ENCODE data around the gene POLR3B. TPM values are rescaled to one million over a fixed set of nuclear protein-coding genes. Genes with fewer than 3 reads are reported as not detected.

The POLR3B gene
- total RNA-seq, 1 experiment from 2014 or later = 14.3 TPM

- Histone ChIP-seq H3K4me3 (no peak overlapping the region), H3K36me3 (no peaks in the 10 kb centered on the region), H3K27me3 (replicated peaks) (no peaks in the 10 kb centered on the region), H3K27ac (no peak overlapping the region), H3K4me1 (replicated peaks) (no peaks in the 10 kb centered on the region), H3K9me3 (replicated peaks) (no peaks in the 10 kb centered on the region)
- no peak for DNase-seq (ENCODE audit: low read depth in 1 of 2, low spot score in 2 of 2)
These were observed 28.1 kb upstream of the POLR3B start for GRCh38 chr12:106329231-106329982.

GRCh38 chr12:106331599-106331998, 25.9 kb upstream of the POLR3B start:
- no peaks in the 10 kb centered on the region for H3K36me3 ChIP-seq
- H3K27me3 ChIP-seq (replicated peaks) = no peaks in the 10 kb centered on the region
- no peak overlapping the region for H3K27ac ChIP-seq
- no peak for DNase-seq (ENCODE audit: low read depth in 1 of 2, low spot score in 2 of 2)
- no peak overlapping the region for H3K4me3 ChIP-seq
- no peaks in the 10 kb centered on the region for H3K4me1 ChIP-seq (replicated peaks)
- no peaks in the 10 kb centered on the region for H3K9me3 ChIP-seq (replicated peaks)

GRCh38 chr12:106332536-106332935, 25.0 kb upstream of the POLR3B start:
- H3K9me3 ChIP-seq (replicated peaks) = no peaks in the 10 kb centered on the region
- DNase-seq (ENCODE audit: low read depth in 1 of 2, low spot score in 2 of 2) = no peak
- no peaks in the 10 kb centered on the region for H3K36me3 ChIP-seq
- no peaks in the 10 kb centered on the region for H3K4me1 ChIP-seq (replicated peaks)
- no peaks in the 10 kb centered on the region for H3K27me3 ChIP-seq (replicated peaks)
- no peak overlapping the region for H3K4me3 ChIP-seq
- no peak overlapping the region for H3K27ac ChIP-seq

GRCh38 chr12:106333010-106333409, 24.5 kb upstream of the POLR3B start:
- no peak for DNase-seq (ENCODE audit: low read depth in 1 of 2, low spot score in 2 of 2)
- no peaks in the 10 kb centered on the region for H3K36me3 ChIP-seq
- no peak overlapping the region for H3K4me3 ChIP-seq
- no peaks in the 10 kb centered on the region for H3K4me1 ChIP-seq (replicated peaks)
- H3K9me3 ChIP-seq (replicated peaks) = no peaks in the 10 kb centered on the region
- H3K27me3 ChIP-seq (replicated peaks) = no peaks in the 10 kb centered on the region
- H3K27ac ChIP-seq = no peak overlapping the region

- no peaks in the 10 kb centered on the region for H3K36me3 ChIP-seq
- no peak for DNase-seq (ENCODE audit: low read depth in 1 of 2, low spot score in 2 of 2)
- no peak overlapping the region for H3K27ac ChIP-seq
- H3K27me3 ChIP-seq (replicated peaks) = no peaks in the 10 kb centered on the region
- H3K4me3 ChIP-seq = no peak overlapping the region
- H3K9me3 ChIP-seq (replicated peaks) = no peaks in the 10 kb centered on the region
- no peaks in the 10 kb centered on the region for H3K4me1 ChIP-seq (replicated peaks)
These were observed 23.8 kb upstream of the POLR3B start for GRCh38 chr12:106333756-106334155.

GRCh38 chr12:106341086-106341877, 16.3 kb upstream of the POLR3B start:
- Histone ChIP-seq H3K27me3 (replicated peaks) (no peaks in the 10 kb centered on the region), H3K9me3 (replicated peaks) (no peaks in the 10 kb centered on the region), H3K36me3 (no peaks in the 10 kb centered on the region), H3K4me3 (no peak overlapping the region), H3K4me1 (replicated peaks) (peaks cover 8% of the 10 kb centered on the region), H3K27ac (no peak overlapping the region)
- DNase-seq (ENCODE audit: low read depth in 1 of 2, low spot score in 2 of 2) = no peak

- no peaks in the 10 kb centered on the region for H3K27me3 ChIP-seq (replicated peaks)
- H3K27ac ChIP-seq = peak overlapping the region; percentile 6; the same call in 1 of the 2 replicates
- H3K9me3 ChIP-seq (replicated peaks) = no peaks in the 10 kb centered on the region
- peaks cover 8% of the 10 kb centered on the region for H3K4me1 ChIP-seq (replicated peaks)
- no peak overlapping the region for H3K4me3 ChIP-seq
- DNase-seq (ENCODE audit: low read depth in 1 of 2, low spot score in 2 of 2) = peak; percentile 45 to 48
- no peaks in the 10 kb centered on the region for H3K36me3 ChIP-seq
These were observed 14.9 kb upstream of the POLR3B start for GRCh38 chr12:106342397-106343213.

- H3K27ac ChIP-seq = peak overlapping the region; percentile 6; the same call in 1 of the 2 replicates
- no peaks in the 10 kb centered on the region for H3K36me3 ChIP-seq
- no peak overlapping the region for H3K4me3 ChIP-seq
These were observed 14.4 kb upstream of the POLR3B start for GRCh38 chr12:106343214-106343528.

GRCh38 chr12:106344131-106344530, 13.4 kb upstream of the POLR3B start:
- H3K9me3 ChIP-seq (replicated peaks) = no peaks in the 10 kb centered on the region
- no peak overlapping the region for H3K27ac ChIP-seq

More at GRCh38 chr12:106343214-106343528, 14.4 kb upstream of the POLR3B start:
- DNase-seq (ENCODE audit: low read depth in 1 of 2, low spot score in 2 of 2) = no peak
- H3K4me1 ChIP-seq (replicated peaks) = peaks cover 8% of the 10 kb centered on the region
- no peaks in the 10 kb centered on the region for H3K27me3 ChIP-seq (replicated peaks)
- no peaks in the 10 kb centered on the region for H3K9me3 ChIP-seq (replicated peaks)

GRCh38 chr12:106345746-106346145, 11.8 kb upstream of the POLR3B start:
- Histone ChIP-seq H3K9me3 (replicated peaks) (no peaks in the 10 kb centered on the region), H3K36me3 (no peaks in the 10 kb centered on the region), H3K4me3 (no peak overlapping the region), H3K27me3 (replicated peaks) (no peaks in the 10 kb centered on the region), H3K27ac (no peak overlapping the region), H3K4me1 (replicated peaks) (peaks cover 8% of the 10 kb centered on the region)
- DNase-seq (ENCODE audit: low read depth in 1 of 2, low spot score in 2 of 2) = peak; percentile 15 to 43

More at GRCh38 chr12:106344131-106344530, 13.4 kb upstream of the POLR3B start:
- H3K36me3 ChIP-seq = no peaks in the 10 kb centered on the region
- H3K4me1 ChIP-seq (replicated peaks) = peaks cover 8% of the 10 kb centered on the region
- H3K27me3 ChIP-seq (replicated peaks) = no peaks in the 10 kb centered on the region
- DNase-seq (ENCODE audit: low read depth in 1 of 2, low spot score in 2 of 2) = no peak
- no peak overlapping the region for H3K4me3 ChIP-seq

GRCh38 chr12:106348411-106348810, 9.1 kb upstream of the POLR3B start:
- no peak for DNase-seq (ENCODE audit: low read depth in 1 of 2, low spot score in 2 of 2)
- Histone ChIP-seq H3K4me1 (replicated peaks) (no peaks in the 10 kb centered on the region), H3K36me3 (no peaks in the 10 kb centered on the region)

GRCh38 chr12:106353175-106353574, 4.4 kb upstream of the POLR3B start:
- 0 out of 2 replicates have a peak, but pooled peaks cover 3% of the 10 kb centered on the region for H3K27me3 ChIP-seq (replicated peaks)
- H3K36me3 ChIP-seq = no peaks in the 10 kb centered on the region
- no peak overlapping the region for H3K27ac ChIP-seq
- H3K4me3 ChIP-seq = no peak overlapping the region
- no peaks in the 10 kb centered on the region for H3K4me1 ChIP-seq (replicated peaks)
- no peak for DNase-seq (ENCODE audit: low read depth in 1 of 2, low spot score in 2 of 2)
- no peaks in the 10 kb centered on the region for H3K9me3 ChIP-seq (replicated peaks)

More at GRCh38 chr12:106348411-106348810, 9.1 kb upstream of the POLR3B start:
- H3K9me3 ChIP-seq (replicated peaks) = no peaks in the 10 kb centered on the region
- 0 out of 2 replicates have a peak, but pooled peaks cover 3% of the 10 kb centered on the region for H3K27me3 ChIP-seq (replicated peaks)
- H3K27ac ChIP-seq = no peak overlapping the region
- H3K4me3 ChIP-seq = no peak overlapping the region

GRCh38 chr12:106358396-106359241, 1.1 kb downstream of the POLR3B start:
- Histone ChIP-seq H3K4me1 (replicated peaks) (no peaks in the 10 kb centered on the region), H3K27me3 (replicated peaks) (no peaks in the 10 kb centered on the region), H3K36me3 (no peaks in the 10 kb centered on the region; the same call in 1 of the 2 replicates), H3K4me3 (peak overlapping the region; percentile 66), H3K27ac (peak overlapping the region; percentile 36), H3K9me3 (replicated peaks) (no peaks in the 10 kb centered on the region)
- DNase-seq (ENCODE audit: low read depth in 1 of 2, low spot score in 2 of 2) = no peak
